Left ventricle myocardium inferior (tissue), 1 donor: ENCODE data around the gene ARHGAP1. TPM values are rescaled to one million over a fixed set of nuclear protein-coding genes. Genes with fewer than 3 reads are reported as not detected.

ENCODE experiments used
- DNase-seq: peaks from one replicate; pipeline ENCODE4 v3.0.0-alpha.2; 2020
- H3K27ac ChIP-seq: fragments of 200-600 bp; replicated peaks from 2 replicates; pipeline ENCODE4 v1.8.0; 2021
- H3K27me3 ChIP-seq: fragments of 200-600 bp; 2 replicates; pipeline ENCODE4 v1.8.0; 2021; ENCODE audit warnings: low read depth
- H3K36me3 ChIP-seq: fragments of 200-600 bp; 2 replicates; pipeline ENCODE4 v1.8.0; 2021
- H3K4me1 ChIP-seq: fragments of 200-600 bp; 2 replicates; pipeline ENCODE4 v1.8.0; 2021
- H3K4me3 ChIP-seq: fragments of 200-600 bp; 2 replicates; pipeline ENCODE4 v1.8.0; 2021; ENCODE audit warnings: mild to moderate bottlenecking, moderate library complexity
- H3K9me3 ChIP-seq: fragments of 200-600 bp; replicated peaks from 2 replicates; pipeline ENCODE4 v1.8.0; 2021
- intact Hi-C: fragments of 100-400 bp; cut with micrococcal nuclease; formaldehyde crosslinking; loops from one replicate; pipeline ENCODE4 v1.11.0; 2022
- total RNA-seq: library from RNA; stranded (reverse); fragmentation: NEBNext Ultra II Directional; extraction: Animal tissue kit (Norgen Biotek cat#: 25700); gene quantifications from one replicate; pipeline ENCODE4 v1.2.1, GENCODE V29; 2021
- TF ChIP-seq, protein P1 (sequence below): fragments of 200-600 bp; IDR thresholded peaks from 2 replicates; pipeline ENCODE4 v1.8.0; 2021; ENCODE audit warnings: antibody characterized with exemption, mild to moderate bottlenecking, borderline replicate concordance
- donor health status: DM: no; HTN: yes; CAD: no; lungs with severe emphysema.

ARHGAP1 gene
- total RNA-seq, 1 donor from 2014 or later = 101 TPM

DNA sequence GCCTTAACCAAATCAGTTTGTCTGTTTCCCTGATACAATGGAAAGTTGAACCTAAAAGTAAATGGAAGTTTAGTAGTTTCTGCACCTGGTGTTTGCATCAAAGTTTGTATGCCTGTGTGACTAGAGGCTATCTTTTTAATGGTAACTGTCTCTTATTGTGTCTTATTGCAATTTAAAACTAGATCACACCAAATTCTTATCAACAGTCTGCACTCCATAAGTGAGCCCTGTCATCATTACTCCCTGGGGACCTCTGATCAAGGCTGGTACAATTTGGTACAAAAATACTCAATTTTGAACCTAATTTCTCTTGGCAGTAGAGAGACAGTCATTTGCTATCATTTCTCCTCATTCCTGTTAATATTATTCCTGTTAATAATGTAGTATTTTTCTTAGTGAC is 38.1 kb downstream of the ARHGAP1 start:
- DNase-seq = no peak
- H3K27me3 ChIP-seq = no peaks in the 10 kb centered on the region
- TF ChIP-seq, protein P1, sequence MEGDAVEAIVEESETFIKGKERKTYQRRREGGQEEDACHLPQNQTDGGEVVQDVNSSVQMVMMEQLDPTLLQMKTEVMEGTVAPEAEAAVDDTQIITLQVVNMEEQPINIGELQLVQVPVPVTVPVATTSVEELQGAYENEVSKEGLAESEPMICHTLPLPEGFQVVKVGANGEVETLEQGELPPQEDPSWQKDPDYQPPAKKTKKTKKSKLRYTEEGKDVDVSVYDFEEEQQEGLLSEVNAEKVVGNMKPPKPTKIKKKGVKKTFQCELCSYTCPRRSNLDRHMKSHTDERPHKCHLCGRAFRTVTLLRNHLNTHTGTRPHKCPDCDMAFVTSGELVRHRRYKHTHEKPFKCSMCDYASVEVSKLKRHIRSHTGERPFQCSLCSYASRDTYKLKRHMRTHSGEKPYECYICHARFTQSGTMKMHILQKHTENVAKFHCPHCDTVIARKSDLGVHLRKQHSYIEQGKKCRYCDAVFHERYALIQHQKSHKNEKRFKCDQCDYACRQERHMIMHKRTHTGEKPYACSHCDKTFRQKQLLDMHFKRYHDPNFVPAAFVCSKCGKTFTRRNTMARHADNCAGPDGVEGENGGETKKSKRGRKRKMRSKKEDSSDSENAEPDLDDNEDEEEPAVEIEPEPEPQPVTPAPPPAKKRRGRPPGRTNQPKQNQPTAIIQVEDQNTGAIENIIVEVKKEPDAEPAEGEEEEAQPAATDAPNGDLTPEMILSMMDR = no peak
- peaks cover 88% of the 10 kb centered on the region for H3K36me3 ChIP-seq
- H3K9me3 ChIP-seq = no peaks in the 10 kb centered on the region
- H3K4me1 ChIP-seq = peaks cover 65% of the 10 kb centered on the region
- intact Hi-C loops = no loop called here
- no peak overlapping the region for H3K4me3 ChIP-seq
- H3K27ac ChIP-seq = peak overlapping the region; percentile 88

DNA sequence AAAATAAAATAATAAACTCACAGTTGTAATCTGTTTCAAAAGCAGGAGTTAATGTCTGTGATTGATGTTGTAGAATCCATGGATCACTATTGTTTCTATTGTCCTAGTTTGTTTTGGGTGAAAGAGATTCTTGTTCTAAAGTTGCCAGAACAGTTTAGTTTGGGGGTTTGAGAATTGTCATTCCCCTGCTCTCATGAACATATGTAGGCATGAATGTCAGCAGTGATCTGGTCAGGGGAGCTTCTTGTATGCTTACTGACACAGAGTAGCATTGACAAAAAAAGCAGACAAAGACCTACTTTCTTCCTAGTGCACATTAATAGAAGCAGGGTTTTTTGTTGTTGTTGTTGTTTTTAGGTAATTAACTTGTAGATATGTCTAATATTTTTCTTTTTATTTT is 38.6 kb downstream of the ARHGAP1 start:
- no peak for DNase-seq
- Histone ChIP-seq H3K36me3 (peaks cover 94% of the 10 kb centered on the region), H3K9me3 (no peaks in the 10 kb centered on the region), H3K27me3 (no peaks in the 10 kb centered on the region), H3K4me1 (peaks cover 65% of the 10 kb centered on the region), H3K27ac (peak overlapping the region; percentile 88), H3K4me3 (no peak overlapping the region)
- intact Hi-C loops = no loop called here
- TF ChIP-seq, protein P1 = no peak

DNA sequence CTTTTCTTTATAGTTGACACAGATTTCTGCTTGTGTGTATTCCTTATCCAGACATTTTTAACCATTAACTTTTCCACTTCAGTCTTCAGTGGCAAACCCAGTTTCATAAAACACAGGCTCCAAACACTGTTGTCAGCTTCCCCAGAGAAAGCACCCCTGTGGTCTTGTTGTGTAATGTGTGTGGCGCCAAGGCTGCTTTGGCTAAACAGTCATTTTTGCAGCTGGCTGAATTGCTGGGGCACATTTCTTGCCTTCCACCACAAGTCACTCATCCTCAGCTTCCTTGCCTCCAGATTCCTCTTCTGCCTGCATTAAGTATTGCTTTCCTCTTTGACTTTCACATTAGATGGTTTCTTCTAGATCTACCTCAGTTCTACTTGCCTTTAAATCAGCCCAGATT is 40.5 kb downstream of the ARHGAP1 start:
- TF ChIP-seq, protein P1 = no peak
- no peak for DNase-seq
- H3K4me1 ChIP-seq = peaks cover 55% of the 10 kb centered on the region
- H3K27me3 ChIP-seq = no peaks in the 10 kb centered on the region
- no peaks in the 10 kb centered on the region for H3K9me3 ChIP-seq
- peak overlapping the region; percentile 88 for H3K27ac ChIP-seq
- H3K4me3 ChIP-seq = no peak overlapping the region
- H3K36me3 ChIP-seq = peaks cover 96% of the 10 kb centered on the region
- intact Hi-C loops = no loop called here

DNA sequence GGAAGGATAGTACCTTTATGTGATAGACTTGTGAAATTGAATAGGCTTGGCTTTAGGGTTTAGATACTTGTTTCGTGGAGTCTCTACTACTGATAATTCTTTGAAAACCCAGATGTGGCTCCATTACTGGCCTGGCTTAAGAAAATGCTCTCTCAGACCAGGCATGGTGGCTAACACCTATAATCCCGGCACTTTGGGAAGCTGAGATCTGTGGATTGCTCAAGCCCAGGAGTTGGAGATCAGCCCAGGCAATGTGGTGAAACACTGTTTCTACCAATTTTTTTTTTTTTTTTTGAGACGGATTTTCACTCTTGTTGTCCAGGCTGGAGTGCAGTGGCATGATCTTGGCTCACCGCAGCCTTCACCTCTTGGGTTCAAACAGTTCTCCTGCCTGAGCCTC is 42.2 kb downstream of the ARHGAP1 start:
- Histone ChIP-seq H3K36me3 (peaks cover 95% of the 10 kb centered on the region), H3K4me3 (no peak overlapping the region), H3K9me3 (no peaks in the 10 kb centered on the region), H3K27ac (peak overlapping the region; percentile 88), H3K27me3 (no peaks in the 10 kb centered on the region), H3K4me1 (peaks cover 39% of the 10 kb centered on the region)
- TF ChIP-seq, protein P1 = no peak
- DNase-seq = peak; percentile 62
- intact Hi-C loops = no loop called here

DNA sequence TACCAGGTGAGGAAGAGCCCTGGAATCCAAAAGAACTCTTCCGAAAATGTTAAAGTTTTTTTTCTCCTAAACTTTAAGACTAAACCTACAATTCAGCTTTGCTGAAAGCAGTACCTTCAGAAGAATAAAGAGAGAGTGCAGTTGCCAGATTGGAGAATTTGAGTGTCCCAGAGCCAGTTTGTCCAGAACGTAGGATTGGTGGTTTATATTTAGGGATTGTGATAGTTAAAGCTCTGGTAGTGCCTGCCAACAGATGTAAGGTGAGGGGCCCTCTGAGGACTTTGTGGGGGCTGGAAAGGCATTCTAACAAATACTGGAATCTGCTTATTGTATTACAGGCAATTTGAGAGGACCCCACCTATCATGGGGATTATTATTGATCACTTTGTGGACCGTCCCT is 43.2 kb downstream of the ARHGAP1 start:
- TF ChIP-seq, protein P1 = no peak
- H3K27ac ChIP-seq = peak overlapping the region; percentile 88
- H3K4me3 ChIP-seq = no peak overlapping the region
- H3K4me1 ChIP-seq = peaks cover 35% of the 10 kb centered on the region
- H3K27me3 ChIP-seq = no peaks in the 10 kb centered on the region
- peaks cover 95% of the 10 kb centered on the region for H3K36me3 ChIP-seq
- no peaks in the 10 kb centered on the region for H3K9me3 ChIP-seq
- DNase-seq = no peak
- intact Hi-C loops = no loop called here

DNA sequence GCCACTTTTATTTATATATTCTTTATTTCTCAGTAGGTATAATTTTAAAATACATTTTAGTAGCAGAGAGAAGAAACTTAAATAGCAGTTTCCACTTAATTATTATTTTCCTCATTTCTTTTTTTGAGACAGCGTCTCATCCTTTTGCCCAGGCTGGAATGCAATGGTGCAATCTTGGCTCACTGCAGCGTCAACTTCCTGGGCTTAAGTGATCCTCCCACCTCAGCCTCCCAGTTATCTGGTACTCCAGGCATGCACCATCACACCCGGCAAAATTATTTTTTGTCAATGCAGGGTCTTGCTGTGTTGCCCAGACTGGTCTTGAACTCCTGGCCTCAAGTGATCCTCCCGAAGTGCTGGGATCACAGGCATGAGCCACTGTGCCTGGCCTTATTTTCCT is 44.8 kb downstream of the ARHGAP1 start:
- H3K36me3 ChIP-seq = peaks cover 95% of the 10 kb centered on the region
- no peaks in the 10 kb centered on the region for H3K27me3 ChIP-seq
- TF ChIP-seq, protein P1 = no peak
- intact Hi-C loops = no loop called here
- peaks cover 39% of the 10 kb centered on the region for H3K4me1 ChIP-seq
- no peak for DNase-seq
- peak overlapping the region; percentile 88 for H3K27ac ChIP-seq
- H3K9me3 ChIP-seq = no peaks in the 10 kb centered on the region
- H3K4me3 ChIP-seq = no peak overlapping the region
